ENCODE results near the gene PROM2. TPM values are rescaled to one million over a fixed set of nuclear protein-coding genes. Genes with fewer than 3 reads are reported as not detected.

The PROM2 gene
- total RNA-seq, 1 experiment from 2014 or later = 129 TPM

DNA sequence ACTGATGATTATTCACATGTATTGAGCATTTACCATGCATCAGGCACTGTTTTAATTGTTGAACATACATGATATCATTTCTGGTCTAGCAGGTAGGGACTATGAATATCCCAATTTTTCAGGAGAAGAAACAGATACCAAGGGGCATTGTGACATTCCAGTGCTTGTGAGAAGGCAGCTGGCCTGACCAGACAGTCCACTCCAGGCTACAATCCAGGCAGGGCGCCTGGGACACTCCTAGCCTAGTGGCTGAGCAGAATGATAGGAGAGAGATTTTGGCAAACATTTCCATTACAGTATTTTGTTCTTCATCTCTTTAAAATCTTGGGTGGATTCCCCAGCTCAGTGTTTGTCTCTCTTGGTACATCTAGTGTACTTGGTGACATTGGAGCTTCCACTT, 42.0 kb upstream of the PROM2 start:
- Histone ChIP-seq H3K27ac (no peak overlapping the region), H3K79me2 (ENCODE audit: low read depth) (no peaks in the 10 kb centered on the region), H3K4me2 (peak overlapping the region; percentile 2), H4K20me1 (ENCODE audit: insufficient read depth) (no peaks in the 10 kb centered on the region), H3K9me3 (ENCODE audit: insufficient read depth, low read depth) (0 out of 2 replicates have a peak, but pooled peaks cover 7% of the 10 kb centered on the region), H3K4me3 (no peak overlapping the region), H3K27me3 (ENCODE audit: insufficient read depth, low read depth) (no peaks in the 10 kb centered on the region; the same call in 1 of the 2 replicates), H3K9me2 (ENCODE audit: insufficient read depth) (no peaks in the 10 kb centered on the region), H3K4me1 (replicated peaks; ENCODE audit: insufficient read depth) (peaks cover 13% of the 10 kb centered on the region), H3K36me3 (ENCODE audit: low read depth) (no peaks in the 10 kb centered on the region), H3F3A (ENCODE audit: insufficient read depth, low read depth) (peaks cover 11% of the 10 kb centered on the region; the same call in 1 of the 2 replicates), H2AFZ (no peak overlapping the region)
- ChIA-PET CTCF (interaction anchor here (0.9 to 2.7 kb wide), 10 partner anchors 18 to 156 kb away, joined by 3 to 26 read pairs (median 7); partner anchors contain the start of gene PROM2), POLR2A (ENCODE audit: unreplicated experiment) (interaction anchor here (0.6 to 1.1 kb wide), 2 partner anchors 60 to 64 kb away, joined by 5 to 10 read pairs; no protein-coding TSS in a partner anchor)
- TF ChIP-seq, protein P1, sequence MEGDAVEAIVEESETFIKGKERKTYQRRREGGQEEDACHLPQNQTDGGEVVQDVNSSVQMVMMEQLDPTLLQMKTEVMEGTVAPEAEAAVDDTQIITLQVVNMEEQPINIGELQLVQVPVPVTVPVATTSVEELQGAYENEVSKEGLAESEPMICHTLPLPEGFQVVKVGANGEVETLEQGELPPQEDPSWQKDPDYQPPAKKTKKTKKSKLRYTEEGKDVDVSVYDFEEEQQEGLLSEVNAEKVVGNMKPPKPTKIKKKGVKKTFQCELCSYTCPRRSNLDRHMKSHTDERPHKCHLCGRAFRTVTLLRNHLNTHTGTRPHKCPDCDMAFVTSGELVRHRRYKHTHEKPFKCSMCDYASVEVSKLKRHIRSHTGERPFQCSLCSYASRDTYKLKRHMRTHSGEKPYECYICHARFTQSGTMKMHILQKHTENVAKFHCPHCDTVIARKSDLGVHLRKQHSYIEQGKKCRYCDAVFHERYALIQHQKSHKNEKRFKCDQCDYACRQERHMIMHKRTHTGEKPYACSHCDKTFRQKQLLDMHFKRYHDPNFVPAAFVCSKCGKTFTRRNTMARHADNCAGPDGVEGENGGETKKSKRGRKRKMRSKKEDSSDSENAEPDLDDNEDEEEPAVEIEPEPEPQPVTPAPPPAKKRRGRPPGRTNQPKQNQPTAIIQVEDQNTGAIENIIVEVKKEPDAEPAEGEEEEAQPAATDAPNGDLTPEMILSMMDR (conservative IDR thresholded peaks at IDR 0.05) = no peak
- no peak for TF ChIP-seq EZH2 (IDR thresholded peaks at IDR 0.05; ENCODE audit: low read depth)
- DNase-seq = peak in 1 of 2 experiments; percentile 32
- no TSS peak for BruUV-seq (replicated peaks)
- intact Hi-C loops (cut with micrococcal nuclease; ENCODE audit: unreplicated experiment) = loop anchor here (5.0 kb wide), 1 partner anchor 170 kb away; the partner anchor contains the start of gene FAHD2A

DNA sequence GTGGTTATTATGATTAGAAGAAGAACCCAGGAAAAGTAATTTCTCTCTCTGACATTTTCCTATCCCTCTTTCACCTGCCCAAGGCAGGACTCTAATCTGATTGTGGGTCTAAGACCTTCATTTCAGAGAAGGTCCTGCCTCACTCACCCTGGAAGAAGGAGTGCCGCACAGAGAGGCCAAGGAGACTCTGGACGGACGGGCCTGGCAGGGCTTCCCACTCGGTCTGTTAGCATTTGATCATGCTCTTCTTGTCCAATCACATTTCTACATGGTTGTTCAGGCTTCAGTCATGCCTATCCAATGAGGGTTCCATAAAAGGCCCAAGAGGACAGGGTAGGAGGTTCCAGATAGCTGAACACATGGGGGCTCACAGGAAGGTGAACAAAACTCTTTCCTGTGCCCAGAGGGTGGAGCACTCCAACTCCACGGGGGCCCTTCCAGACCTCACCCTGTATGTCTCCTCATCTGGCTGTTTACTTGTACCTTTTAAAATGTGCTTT, 39.9 kb upstream of the PROM2 start:
- DNase-seq = no peak
- ChIA-PET CTCF (no interaction called here), POLR2A (ENCODE audit: unreplicated experiment) (interaction anchor here (0.6 to 0.7 kb wide), 2 partner anchors 26 to 40 kb away, joined by 3 to 29 read pairs; no protein-coding TSS in a partner anchor)
- H4K20me1 ChIP-seq (ENCODE audit: insufficient read depth) = no peaks in the 10 kb centered on the region
- H3K9me3 ChIP-seq (ENCODE audit: insufficient read depth, low read depth) = peaks cover 7% of the 10 kb centered on the region; the same call in 1 of the 2 replicates
- H3K79me2 ChIP-seq (ENCODE audit: low read depth) = no peaks in the 10 kb centered on the region
- no peak overlapping the region for H3K27ac ChIP-seq
- H3K4me2 ChIP-seq = no peak overlapping the region
- H3K36me3 ChIP-seq (ENCODE audit: low read depth) = no peaks in the 10 kb centered on the region
- peaks cover 13% of the 10 kb centered on the region for H3K4me1 ChIP-seq (replicated peaks; ENCODE audit: insufficient read depth)
- no peak overlapping the region for H3K4me3 ChIP-seq
- H3K27me3 ChIP-seq (ENCODE audit: insufficient read depth, low read depth) = no peaks in the 10 kb centered on the region
- intact Hi-C loops (cut with micrococcal nuclease; ENCODE audit: unreplicated experiment) = loop anchor here (5.0 kb wide), 1 partner anchor 168 kb away; the partner anchor contains the start of gene FAHD2A
- no peak overlapping the region for H2AFZ ChIP-seq
- peaks cover 11% of the 10 kb centered on the region; the same call in 1 of the 2 replicates for H3F3A ChIP-seq (ENCODE audit: insufficient read depth, low read depth)
- no TSS peak for BruUV-seq (replicated peaks)
- no peaks in the 10 kb centered on the region for H3K9me2 ChIP-seq (ENCODE audit: insufficient read depth)
- TF ChIP-seq EZH2 (IDR thresholded peaks at IDR 0.05; ENCODE audit: low read depth) = no peak
- TF ChIP-seq, protein P1 (conservative IDR thresholded peaks at IDR 0.05) = no peak

DNA sequence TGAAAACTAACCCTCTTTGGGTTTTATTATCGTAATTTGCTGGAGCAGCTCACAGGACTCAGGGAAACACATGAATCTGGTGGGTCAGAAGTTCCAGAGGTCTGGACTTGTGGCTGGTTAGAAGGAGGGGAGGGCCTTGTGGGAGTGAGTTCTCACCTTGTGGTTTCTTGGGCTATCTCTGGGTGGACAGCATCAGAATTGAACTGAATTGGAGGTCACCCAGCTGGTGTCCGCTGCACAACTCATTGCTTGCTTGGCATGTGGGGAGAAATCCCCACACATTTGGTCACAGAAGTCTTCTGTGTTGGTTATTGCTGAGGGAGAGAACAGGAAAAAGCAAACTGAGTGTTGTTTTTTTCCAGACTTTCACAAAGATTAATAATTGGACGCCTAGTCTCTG, 39.4 kb upstream of the PROM2 start:
- TF ChIP-seq, protein P1 (conservative IDR thresholded peaks at IDR 0.05) = no peak
- no peak for TF ChIP-seq EZH2 (IDR thresholded peaks at IDR 0.05; ENCODE audit: low read depth)
- Histone ChIP-seq H3K36me3 (ENCODE audit: low read depth) (no peaks in the 10 kb centered on the region), H3K27ac (no peak overlapping the region), H3K9me2 (ENCODE audit: insufficient read depth) (no peaks in the 10 kb centered on the region), H4K20me1 (ENCODE audit: insufficient read depth) (no peaks in the 10 kb centered on the region), H3K79me2 (ENCODE audit: low read depth) (no peaks in the 10 kb centered on the region), H3K4me3 (no peak overlapping the region), H3K4me2 (no peak overlapping the region), H3K27me3 (ENCODE audit: insufficient read depth, low read depth) (no peaks in the 10 kb centered on the region), H3K9me3 (ENCODE audit: insufficient read depth, low read depth) (peaks cover 7% of the 10 kb centered on the region; the same call in 1 of the 2 replicates), H3F3A (ENCODE audit: insufficient read depth, low read depth) (peaks cover 11% of the 10 kb centered on the region; the same call in 1 of the 2 replicates), H3K4me1 (replicated peaks; ENCODE audit: insufficient read depth) (peaks cover 13% of the 10 kb centered on the region), H2AFZ (no peak overlapping the region)
- intact Hi-C loops (cut with micrococcal nuclease; ENCODE audit: unreplicated experiment) = loop anchor here (5.0 kb wide), 1 partner anchor 167 kb away; the partner anchor contains the start of gene FAHD2A
- POLR2A ChIA-PET (ENCODE audit: unreplicated experiment) = interaction anchor here (0.7 kb wide), 1 partner anchor 25 kb away, joined by 29 read pairs; no protein-coding TSS in a partner anchor
- no peak for DNase-seq
- BruUV-seq (replicated peaks) = no TSS peak
- CTCF ChIA-PET = no interaction called here
